Natural killer cell treated with Interleukin-12 subunit alpha and Interleukin-12 subunit beta and Interleukin-15 and Interleukin-18, amount 100 ng/mL, for 72 hours (primary cell): Measurements from ENCODE around the gene GRID2. TPM values are rescaled to one million over a fixed set of nuclear protein-coding genes. Genes with fewer than 3 reads are reported as not detected.
"Not testable (repeated sequence)": the region's sequence is repeated elsewhere in the genome, so short reads cannot be mapped to it uniquely, and the experiment has no call there.

Experiments used
- ATAC-seq, 2 donors: fragments of 150-1000 bp; cut with Tn5 transposase in 1 of 2; sonication (Bioruptor Pico), chemical (Tn5 transposase) in 1 of 2; 2 replicates each; pipeline ENCODE4 v1.10.0; 2021
- DNase-seq: peaks from one replicate; pipeline ENCODE4 v3.0.0; 2022; ENCODE audit warnings: low spot score
- H3K27ac Mint-ChIP-seq, 2 donors: 1 replicate in 1 of 2; 2 replicates in 1 of 2; pipeline ENCODE4 v1.8.0; 2022; ENCODE audit warnings: mixed read lengths in 2 of 2, mild to moderate bottlenecking in 1 of 2, moderate library complexity in 1 of 2
- H3K27me3 Mint-ChIP-seq, 2 donors: 1 replicate in 1 of 2; 2 replicates in 1 of 2; pipeline ENCODE4 v1.8.0; 2022; ENCODE audit warnings: mixed read lengths in 2 of 2
- H3K36me3 Mint-ChIP-seq: one replicate; pipeline ENCODE4 v1.8.0; 2022; ENCODE audit warnings: mixed read lengths
- H3K4me1 Mint-ChIP-seq, 2 donors: 1 replicate in 1 of 2; 2 replicates in 1 of 2; pipeline ENCODE4 v1.8.0; 2022; ENCODE audit warnings: low read depth in 2 of 2, mixed read lengths in 2 of 2, mild to moderate bottlenecking in 1 of 2
- H3K4me3 Mint-ChIP-seq: one replicate; pipeline ENCODE4 v1.8.0; 2022; ENCODE audit warnings: mixed read lengths
- H3K9me3 Mint-ChIP-seq: 2 replicates; pipeline ENCODE4 v1.8.0; 2022; ENCODE audit warnings: mixed read lengths
- total RNA-seq, 2 donors: library from RNA; stranded (reverse); gene quantifications; one replicate each; pipeline ENCODE4 v1.2.3, GENCODE V29; 2022

The GRID2 gene
- total RNA-seq, 2 donors from 2014 or later = not detected

DNA sequence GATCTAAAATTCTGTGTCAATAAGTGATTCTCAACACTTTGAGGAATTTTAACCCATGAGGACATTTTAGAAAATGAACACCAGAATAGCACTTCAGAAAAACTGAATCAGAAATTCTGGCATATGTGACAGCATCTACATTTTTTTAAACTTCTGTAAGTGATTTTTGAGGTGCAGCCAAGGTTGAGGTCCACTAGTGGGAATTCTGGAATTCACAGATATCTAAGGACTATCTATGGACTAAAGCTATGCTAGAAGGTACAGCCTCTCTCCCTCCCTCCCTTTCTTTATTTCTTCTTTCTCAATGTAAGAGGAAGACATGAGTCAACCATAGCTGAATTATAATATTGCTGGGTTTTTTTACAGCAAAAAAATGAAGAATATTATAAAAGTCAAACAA is 1016.6 kb downstream of the GRID2 start:
- Mint-ChIP-seq H3K27me3 (no peaks in the 10 kb centered on the region), H3K4me1 (no peaks in the 10 kb centered on the region), H3K9me3 (peaks cover 11% of the 10 kb centered on the region), H3K27ac (no peak overlapping the region), H3K36me3 (peaks cover 5% of the 10 kb centered on the region), H3K4me3 (no peak overlapping the region)
- DNase-seq (no peak), ATAC-seq (no peak)

DNA sequence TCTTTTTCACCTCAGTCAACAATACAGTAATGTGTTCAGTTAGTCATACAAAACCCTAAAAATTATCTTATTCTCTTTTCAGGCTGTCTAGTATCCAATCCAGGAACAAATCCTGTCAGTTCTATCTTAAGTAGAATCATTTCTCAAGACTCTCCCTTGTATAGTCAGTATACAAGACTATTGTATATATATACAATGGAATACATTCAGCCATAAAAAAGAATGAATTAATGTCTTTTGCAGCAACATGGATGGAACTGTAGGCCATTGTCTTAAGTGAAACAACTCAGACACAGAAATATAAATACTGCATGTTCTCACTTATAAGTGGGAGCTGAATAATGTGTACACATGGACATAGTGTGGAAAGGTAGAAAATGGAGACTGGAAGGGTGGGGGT is 1023.6 kb downstream of the GRID2 start:
- Mint-ChIP-seq H3K36me3 (peaks cover 5% of the 10 kb centered on the region), H3K4me3 (no peak overlapping the region), H3K4me1 (no peaks in the 10 kb centered on the region), H3K27me3 (no peaks in the 10 kb centered on the region), H3K9me3 (peaks cover 23% of the 10 kb centered on the region), H3K27ac (no peak overlapping the region)
- no peak for ATAC-seq
- no peak for DNase-seq

DNA sequence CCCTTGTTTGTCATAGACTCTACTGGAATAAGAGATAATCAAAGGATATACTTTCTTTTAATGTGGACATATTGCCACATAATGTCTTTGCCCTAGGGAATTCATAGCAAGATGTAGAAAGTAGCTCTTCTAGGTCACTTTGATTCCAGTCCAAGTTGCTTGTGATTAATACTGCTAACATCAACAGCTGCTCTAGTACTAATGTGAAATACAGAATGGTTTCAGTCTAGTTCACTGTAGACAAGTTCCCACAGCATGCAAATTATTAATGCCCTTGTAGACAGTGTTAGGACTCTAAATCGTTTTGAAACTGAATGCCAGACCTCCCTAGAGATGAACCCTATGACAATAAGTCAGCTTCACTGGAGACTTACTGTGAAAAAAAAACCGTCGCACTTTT is 1030.2 kb downstream of the GRID2 start:
- no peak overlapping the region for H3K4me3 Mint-ChIP-seq
- H3K36me3 Mint-ChIP-seq = no peaks in the 10 kb centered on the region
- no peaks in the 10 kb centered on the region for H3K27me3 Mint-ChIP-seq
- no peaks in the 10 kb centered on the region for H3K4me1 Mint-ChIP-seq
- H3K9me3 Mint-ChIP-seq = peaks cover 8% of the 10 kb centered on the region
- no peak overlapping the region for H3K27ac Mint-ChIP-seq
- no peak for ATAC-seq
- DNase-seq = no peak

GRCh38 chr4:93337196-93337595 is 1033.4 kb downstream of the GRID2 start:
- Mint-ChIP-seq H3K4me1 (no peaks in the 10 kb centered on the region), H3K9me3 (no peaks in the 10 kb centered on the region), H3K27ac (no peak overlapping the region), H3K36me3 (no peaks in the 10 kb centered on the region), H3K27me3 (no peaks in the 10 kb centered on the region), H3K4me3 (no peak overlapping the region)
- DNase-seq (no peak), ATAC-seq (no peak)

DNA sequence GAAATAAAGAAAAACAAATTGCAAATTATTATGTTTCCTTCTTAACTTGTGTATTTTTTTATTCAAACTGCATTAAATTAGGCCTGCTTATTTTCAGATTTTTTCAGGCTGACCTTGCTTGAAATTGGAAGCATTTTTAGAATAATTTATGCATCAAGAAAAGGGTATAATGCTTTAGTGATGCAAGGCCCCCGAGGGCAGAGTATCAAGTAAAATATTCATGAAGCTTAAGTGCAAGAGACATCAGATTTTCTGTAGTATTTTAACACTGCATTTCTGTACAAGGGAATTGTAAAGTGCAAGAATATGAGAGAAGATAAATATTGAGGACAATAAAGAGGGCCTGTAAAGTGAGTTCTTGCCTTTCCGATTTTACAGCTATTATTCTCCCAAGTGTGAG is 1039.0 kb downstream of the GRID2 start:
- peaks cover 10% of the 10 kb centered on the region for H3K9me3 Mint-ChIP-seq
- H3K36me3 Mint-ChIP-seq = no peaks in the 10 kb centered on the region
- H3K4me1 Mint-ChIP-seq = no peaks in the 10 kb centered on the region
- ATAC-seq (no peak), DNase-seq (no peak)
- no peak overlapping the region for H3K27ac Mint-ChIP-seq
- H3K4me3 Mint-ChIP-seq = no peak overlapping the region
- no peaks in the 10 kb centered on the region for H3K27me3 Mint-ChIP-seq

DNA sequence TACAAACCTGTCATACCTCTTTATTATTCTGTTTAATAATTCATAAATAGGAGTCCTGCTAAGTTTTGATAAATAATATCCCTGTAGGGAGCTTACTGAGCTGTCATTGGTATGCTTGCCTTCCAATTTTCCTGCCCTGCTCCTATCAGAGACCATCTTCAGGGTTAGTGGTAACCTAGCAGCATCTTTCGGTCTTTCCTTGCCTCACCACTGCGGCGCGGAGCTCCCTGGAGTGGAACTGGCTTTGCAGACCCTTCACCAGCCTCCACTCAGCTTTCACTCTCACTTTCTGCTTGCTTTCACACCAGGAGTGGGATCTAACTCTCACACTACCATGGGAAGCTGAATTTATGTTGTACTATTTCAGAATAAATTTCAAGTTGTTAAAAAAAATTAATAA is 1043.1 kb downstream of the GRID2 start:
- H3K4me3 Mint-ChIP-seq = no peak overlapping the region
- ATAC-seq = no peak
- H3K27ac Mint-ChIP-seq = no peak overlapping the region
- H3K27me3 Mint-ChIP-seq = no peaks in the 10 kb centered on the region
- DNase-seq = no peak
- peaks cover 13% of the 10 kb centered on the region for H3K9me3 Mint-ChIP-seq
- no peaks in the 10 kb centered on the region for H3K36me3 Mint-ChIP-seq
- H3K4me1 Mint-ChIP-seq = no peaks in the 10 kb centered on the region

DNA sequence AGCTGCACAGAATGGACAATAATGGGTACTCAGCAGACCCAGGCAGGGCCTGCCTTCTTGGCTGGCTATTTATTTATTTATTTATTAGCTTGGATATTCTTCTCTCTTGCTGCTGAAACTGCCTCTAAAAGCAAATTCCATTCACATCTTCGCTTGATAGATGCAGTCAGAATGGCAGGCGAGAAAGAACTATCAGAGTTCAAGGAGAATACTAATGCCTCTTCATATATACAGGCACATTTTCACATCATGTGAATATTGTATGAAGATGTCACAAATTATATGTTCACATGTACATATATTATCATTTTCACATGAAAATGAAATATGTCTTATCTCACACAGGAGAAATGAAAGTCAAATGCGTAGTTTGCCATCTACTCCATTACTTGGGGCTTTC is 1045.1 kb downstream of the GRID2 start:
- Mint-ChIP-seq H3K27ac (no peak overlapping the region), H3K9me3 (peaks cover 20% of the 10 kb centered on the region), H3K27me3 (no peaks in the 10 kb centered on the region), H3K36me3 (no peaks in the 10 kb centered on the region), H3K4me1 (no peaks in the 10 kb centered on the region), H3K4me3 (no peak overlapping the region)
- no peak for ATAC-seq
- DNase-seq = no peak

DNA sequence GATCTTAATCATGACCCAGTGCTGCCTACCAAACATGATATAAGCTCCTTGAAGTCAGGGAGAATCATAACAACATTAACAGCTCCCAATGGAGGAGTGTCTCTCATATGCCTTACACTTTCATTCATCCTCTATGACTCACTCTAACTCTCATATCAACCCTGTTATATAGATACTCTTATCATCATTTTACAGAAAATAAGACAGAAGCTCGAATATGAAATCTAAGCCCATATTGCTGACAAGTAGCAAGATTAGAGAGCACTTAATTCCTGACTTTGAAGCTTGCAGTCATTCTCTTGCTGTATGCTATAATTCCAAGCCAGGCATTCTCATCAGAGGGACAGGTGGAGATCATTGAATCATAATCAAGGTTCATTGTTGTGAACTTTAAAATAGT is 1048.1 kb downstream of the GRID2 start:
- no peak overlapping the region for H3K4me3 Mint-ChIP-seq
- ATAC-seq (no peak), DNase-seq (no peak)
- H3K27me3 Mint-ChIP-seq = no peaks in the 10 kb centered on the region
- no peak overlapping the region for H3K27ac Mint-ChIP-seq
- H3K4me1 Mint-ChIP-seq = no peaks in the 10 kb centered on the region
- H3K9me3 Mint-ChIP-seq = peaks cover 10% of the 10 kb centered on the region
- no peaks in the 10 kb centered on the region for H3K36me3 Mint-ChIP-seq

GRCh38 chr4:93355411-93355810 is 1051.6 kb downstream of the GRID2 start:
- peaks cover 7% of the 10 kb centered on the region for H3K9me3 Mint-ChIP-seq

GRCh38 chr4:93359586-93359985 is 1055.8 kb downstream of the GRID2 start:
- Mint-ChIP-seq H3K4me3 (no peak overlapping the region), H3K27me3 (no peaks in the 10 kb centered on the region), H3K9me3 (peaks cover 4% of the 10 kb centered on the region), H3K36me3 (no peaks in the 10 kb centered on the region), H3K27ac (no peak overlapping the region), H3K4me1 (no peaks in the 10 kb centered on the region)
- DNase-seq (no peak), ATAC-seq (no peak)

More at GRCh38 chr4:93355411-93355810, 1051.6 kb downstream of the GRID2 start:
- ATAC-seq = no peak
- DNase-seq = no peak
- Mint-ChIP-seq H3K36me3 (no peaks in the 10 kb centered on the region), H3K27ac (no peak overlapping the region), H3K4me1 (no peaks in the 10 kb centered on the region), H3K4me3 (no peak overlapping the region), H3K27me3 (no peaks in the 10 kb centered on the region)

DNA sequence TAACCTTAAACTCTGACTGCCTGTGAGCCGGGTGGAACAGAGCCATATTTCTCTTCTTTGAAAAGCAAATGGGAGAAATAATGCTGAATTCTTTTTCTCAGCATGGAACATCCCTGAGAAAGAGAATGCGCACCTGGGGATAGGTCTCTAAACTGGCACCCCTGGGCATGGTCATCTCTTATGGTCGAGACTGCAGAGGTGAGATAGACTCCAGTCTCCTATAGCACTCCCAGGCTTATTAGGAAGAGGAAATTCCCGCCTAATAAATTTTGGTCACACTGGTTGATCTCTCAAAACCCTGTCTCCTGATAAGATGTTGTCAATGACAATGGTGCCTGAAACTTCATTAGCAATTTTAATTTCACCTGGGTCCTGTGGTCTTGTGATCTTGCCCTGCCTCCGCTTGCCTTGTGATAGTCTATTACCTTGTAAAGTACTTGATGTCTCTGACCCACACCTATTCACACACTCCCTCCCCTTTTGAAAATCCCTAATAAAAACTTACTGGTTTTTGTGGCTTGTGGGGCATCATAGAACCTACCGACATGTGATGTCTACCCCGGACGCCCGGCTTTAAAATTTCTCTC is 1062.5 kb downstream of the GRID2 start:
- not testable (repeated sequence) for H3K27me3 Mint-ChIP-seq, H3K4me1 Mint-ChIP-seq, ATAC-seq, H3K36me3 Mint-ChIP-seq, DNase-seq, H3K4me3 Mint-ChIP-seq, H3K27ac Mint-ChIP-seq
- H3K9me3 Mint-ChIP-seq = peaks cover 23% of the 10 kb centered on the region

GRCh38 chr4:93368968-93369367 is 1065.2 kb downstream of the GRID2 start:
- ATAC-seq = no peak
- Mint-ChIP-seq H3K9me3 (peaks cover 23% of the 10 kb centered on the region), H3K27ac (no peak overlapping the region), H3K36me3 (no peaks in the 10 kb centered on the region), H3K27me3 (no peaks in the 10 kb centered on the region), H3K4me1 (no peaks in the 10 kb centered on the region), H3K4me3 (no peak overlapping the region)
- DNase-seq = no peak

- DNase-seq (no peak), ATAC-seq (no peak)
- Mint-ChIP-seq H3K9me3 (peaks cover 23% of the 10 kb centered on the region), H3K4me1 (no peaks in the 10 kb centered on the region), H3K27me3 (no peaks in the 10 kb centered on the region), H3K27ac (no peak overlapping the region), H3K36me3 (no peaks in the 10 kb centered on the region), H3K4me3 (no peak overlapping the region)
Observed at GRCh38 chr4:93370256-93370655, 1066.5 kb downstream of the GRID2 start.

GRCh38 chr4:93373893-93374860 is 1070.4 kb downstream of the GRID2 start:
- Mint-ChIP-seq H3K27me3 (no peaks in the 10 kb centered on the region), H3K36me3 (no peaks in the 10 kb centered on the region), H3K27ac (no peak overlapping the region), H3K9me3 (peaks cover 22% of the 10 kb centered on the region), H3K4me1 (no peaks in the 10 kb centered on the region), H3K4me3 (no peak overlapping the region)
- no peak for ATAC-seq
- DNase-seq = no peak
